GM15510 (cell line): ENCODE data around the gene ZNF200.

Experiments
- POLR2A ChIP-seq: IDR thresholded peaks from 3 replicates; pipeline ENCODE4 v1.6.1; 2011; ENCODE audit warnings: borderline replicate concordance; ENCODE audit not compliant: insufficient read length; ENCODE audit errors: extremely low read depth

Gene ZNF200

GRCh38 chr16:3223913-3224515 lies 10.9 kb downstream of the ZNF200 start:
- no peak for TF ChIP-seq POLR2A

GRCh38 chr16:3220839-3221238 lies 14.1 kb downstream of the ZNF200 start:
- TF ChIP-seq POLR2A, result no peak

- TF ChIP-seq POLR2A, result no peak
Measured at GRCh38 chr16:3216263-3216640, 18.7 kb downstream of the ZNF200 start.

- TF ChIP-seq POLR2A, result no peak
Measured at GRCh38 chr16:3215601-3216262, 19.2 kb downstream of the ZNF200 start.

GRCh38 chr16:3214904-3215600 lies 19.9 kb downstream of the ZNF200 start:
- TF ChIP-seq POLR2A, result no peak

GRCh38 chr16:3212567-3212966 lies 22.4 kb downstream of the ZNF200 start:
- TF ChIP-seq POLR2A, result no peak

- TF ChIP-seq POLR2A, result no peak
Measured at GRCh38 chr16:3212006-3212405, 23.0 kb downstream of the ZNF200 start.

- TF ChIP-seq POLR2A, result no peak
Measured at GRCh38 chr16:3207086-3207953, 27.6 kb downstream of the ZNF200 start.

GRCh38 chr16:3202903-3203539 lies 31.9 kb downstream of the ZNF200 start:
- no peak for TF ChIP-seq POLR2A

GRCh38 chr16:3198334-3199072 lies 36.5 kb downstream of the ZNF200 start:
- TF ChIP-seq POLR2A, result no peak

- TF ChIP-seq POLR2A, result no peak
Measured at GRCh38 chr16:3195975-3196374, 39.0 kb downstream of the ZNF200 start.

- TF ChIP-seq POLR2A, result no peak
Measured at GRCh38 chr16:3194792-3195191, 40.2 kb downstream of the ZNF200 start.

GRCh38 chr16:3193221-3194212 lies 41.4 kb downstream of the ZNF200 start:
- TF ChIP-seq POLR2A, result no peak
